A172 (cell line): ENCODE measurements around the gene SETX. TPM values are rescaled to one million over a fixed set of nuclear protein-coding genes. Genes with fewer than 3 reads are reported as not detected.

Source experiments
- DNase-seq: peaks from one replicate; pipeline ENCODE4 v3.0.0-alpha.2; 2015; ENCODE audit warnings: low spot score
- total RNA-seq: library from RNA; depleted of rRNA; stranded (reverse); fragments of >200 nt; shearing (Covaris generic); gene quantifications from 2 replicates; pipeline ENCODE4 v1.2.3, GENCODE V29; 2014

SETX gene
- total RNA-seq, 1 experiment from 2014 or later, result 33.6 TPM

DNA sequence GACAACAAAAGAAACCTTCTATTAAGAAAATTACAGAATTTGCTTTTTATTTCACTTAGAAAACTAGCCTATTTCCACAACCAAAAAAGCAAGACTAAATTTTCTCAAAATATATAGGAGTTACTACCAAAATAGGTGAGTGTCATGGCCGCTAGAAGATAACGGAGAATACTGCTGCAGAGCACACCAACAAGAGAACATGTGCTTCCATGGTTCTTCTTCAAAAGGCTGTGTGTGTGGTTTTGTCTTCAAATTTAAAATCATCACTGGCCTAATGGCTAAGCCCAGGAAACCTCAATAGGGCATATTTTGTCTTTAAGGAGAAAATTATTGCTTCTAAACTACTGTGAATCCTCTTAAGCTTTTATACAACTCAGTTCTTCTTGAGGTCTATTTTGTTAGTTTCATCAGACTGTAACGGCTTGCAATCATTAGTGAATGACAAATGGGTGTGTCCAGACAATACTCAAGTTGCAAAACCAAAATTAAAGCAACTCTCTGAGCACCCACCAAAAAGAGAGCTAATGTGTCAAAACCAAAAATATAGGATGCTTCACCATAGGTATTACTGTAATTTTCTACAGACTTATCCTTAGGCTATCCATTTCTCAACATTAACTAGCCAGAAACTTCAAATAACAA, 3.3 kb downstream of the SETX start:
- DNase-seq, result no peak

GRCh38 chr9:132350861-132351315, 3.9 kb downstream of the SETX start:
- DNase-seq, result no peak

DNA sequence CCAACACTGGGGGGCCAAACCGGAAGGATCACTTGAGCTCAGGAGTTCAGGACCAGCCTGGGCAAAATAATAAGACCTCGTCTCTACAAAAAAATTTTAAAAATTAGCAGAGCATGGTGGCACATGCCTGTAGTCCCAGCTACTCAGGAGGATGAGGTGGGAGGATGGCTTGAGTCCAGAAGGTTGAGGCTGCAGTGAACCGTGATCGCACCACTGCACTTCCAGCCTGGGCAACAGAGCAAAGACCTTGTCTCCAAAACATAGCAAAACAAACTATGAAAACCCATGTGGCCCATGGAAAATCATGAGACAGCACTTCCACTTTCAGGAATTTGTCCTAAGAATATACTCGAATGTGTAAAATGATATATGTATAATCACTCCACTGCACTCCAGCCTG, 6.1 kb downstream of the SETX start:
- no peak for DNase-seq

DNA sequence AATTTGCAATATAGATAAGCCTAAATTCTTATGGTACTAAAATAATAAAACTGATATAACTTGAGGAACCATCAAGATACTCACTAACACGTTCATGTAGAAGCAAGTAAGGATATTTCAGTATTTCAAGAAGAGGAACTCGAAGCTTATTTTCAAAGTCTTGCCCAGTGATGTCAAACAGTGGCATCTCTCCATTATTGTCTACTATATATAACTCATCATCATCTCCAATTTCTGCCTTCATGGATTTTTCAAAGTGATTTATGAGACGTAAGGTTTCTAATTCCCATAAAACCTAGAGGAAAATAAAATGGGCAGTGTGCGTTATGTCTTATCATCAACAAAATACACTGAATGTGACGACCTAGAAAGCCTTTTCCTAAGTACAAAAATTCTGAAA, 8.6 kb downstream of the SETX start:
- DNase-seq, result no peak

DNA sequence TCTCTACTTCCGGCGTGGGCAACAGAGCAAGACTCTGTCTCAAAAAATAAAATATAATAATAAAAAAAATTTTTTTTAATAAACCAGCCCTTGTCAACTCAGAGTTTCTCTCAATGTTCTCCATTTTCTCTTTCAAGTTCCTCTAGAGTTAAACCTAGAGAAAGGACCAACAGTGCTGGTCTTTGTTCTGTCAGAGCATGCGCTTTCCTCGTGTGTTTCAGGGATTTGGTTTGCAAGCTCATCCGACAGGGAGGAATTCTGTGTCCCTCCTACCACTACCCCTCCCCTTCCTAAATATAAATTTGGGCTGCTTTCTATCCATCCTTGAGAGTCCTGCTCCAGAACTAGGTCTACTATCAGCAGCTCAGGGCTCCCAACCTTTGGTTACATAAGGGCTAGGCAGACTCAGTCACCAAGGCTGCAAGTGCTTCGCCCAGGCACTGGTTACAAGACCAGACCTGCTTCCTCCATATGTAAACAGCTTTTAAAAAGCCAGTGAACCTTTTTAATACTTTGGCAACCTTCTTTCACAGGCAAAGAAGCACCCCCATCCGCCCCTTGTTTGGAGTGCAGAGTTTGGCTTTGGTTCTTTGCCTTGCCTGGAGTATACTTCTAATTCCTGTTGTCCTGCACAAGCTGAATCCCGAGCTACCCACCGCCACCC, 13.5 kb downstream of the SETX start:
- no peak for DNase-seq

- DNase-seq, result no peak
Measured at GRCh38 chr9:132334364-132334763, 20.4 kb downstream of the SETX start.

- no peak for DNase-seq
Measured at GRCh38 chr9:132333556-132333955, 21.2 kb downstream of the SETX start.

- DNase-seq, result no peak
Measured at GRCh38 chr9:132328580-132328979, 26.2 kb downstream of the SETX start.

GRCh38 chr9:132327537-132327936, 27.2 kb downstream of the SETX start:
- DNase-seq, result no peak

- no peak for DNase-seq
Measured at GRCh38 chr9:132324425-132324824, 30.4 kb downstream of the SETX start.

DNA sequence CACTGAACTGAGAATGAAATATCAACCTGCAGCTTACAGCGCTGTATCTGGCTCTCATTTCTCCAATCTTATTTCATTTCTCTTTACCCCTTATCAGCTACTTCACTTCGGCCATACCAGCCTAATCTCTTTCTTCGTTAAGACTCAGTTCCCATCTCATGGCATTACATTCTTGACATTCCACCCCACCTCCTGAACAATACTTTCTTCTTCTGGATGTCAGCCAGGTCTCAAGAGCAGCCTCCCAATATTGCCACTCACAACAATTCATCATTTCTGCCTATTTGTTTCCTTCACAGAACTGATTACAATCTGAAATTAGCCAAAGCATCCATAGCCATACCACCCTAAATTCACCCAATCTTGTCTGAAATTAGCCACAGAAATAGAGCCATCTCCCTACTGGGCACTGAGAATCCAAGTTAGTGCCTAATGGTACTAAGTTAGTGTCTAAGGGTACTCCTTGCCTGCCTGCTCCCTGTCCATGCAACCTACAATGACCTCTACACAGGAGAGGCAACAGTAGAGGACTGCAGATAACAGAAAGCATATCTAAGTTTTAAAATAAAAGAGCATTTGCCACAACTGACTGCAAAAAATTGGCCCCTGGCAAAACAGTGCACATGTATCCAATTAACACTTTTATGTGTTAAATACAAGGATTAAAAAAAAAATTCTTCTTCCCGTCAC, 35.2 kb downstream of the SETX start:
- peak; percentile 10 for DNase-seq

DNA sequence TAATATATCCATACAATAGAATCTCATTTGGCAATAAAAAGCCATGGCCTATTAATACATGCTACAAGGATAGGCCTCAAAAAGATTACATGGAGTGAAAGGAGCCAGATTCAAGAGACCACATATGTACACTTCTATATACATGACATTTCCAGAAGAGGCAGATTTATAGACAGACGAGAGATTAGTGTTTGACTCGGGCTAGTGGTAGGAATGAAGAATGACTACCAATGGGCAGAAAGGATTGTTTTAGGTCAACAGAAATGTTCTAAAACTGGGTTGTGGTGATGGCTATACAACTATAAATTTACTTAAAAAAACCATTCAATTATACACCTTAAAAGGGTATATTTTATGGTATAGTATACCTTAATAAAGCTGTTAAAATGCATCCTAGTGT, 41.9 kb downstream of the SETX start:
- DNase-seq, result no peak

- DNase-seq, result no peak
Measured at GRCh38 chr9:132312426-132312825, 42.4 kb downstream of the SETX start.

GRCh38 chr9:132311978-132312377, 42.8 kb downstream of the SETX start:
- DNase-seq, result no peak

DNA sequence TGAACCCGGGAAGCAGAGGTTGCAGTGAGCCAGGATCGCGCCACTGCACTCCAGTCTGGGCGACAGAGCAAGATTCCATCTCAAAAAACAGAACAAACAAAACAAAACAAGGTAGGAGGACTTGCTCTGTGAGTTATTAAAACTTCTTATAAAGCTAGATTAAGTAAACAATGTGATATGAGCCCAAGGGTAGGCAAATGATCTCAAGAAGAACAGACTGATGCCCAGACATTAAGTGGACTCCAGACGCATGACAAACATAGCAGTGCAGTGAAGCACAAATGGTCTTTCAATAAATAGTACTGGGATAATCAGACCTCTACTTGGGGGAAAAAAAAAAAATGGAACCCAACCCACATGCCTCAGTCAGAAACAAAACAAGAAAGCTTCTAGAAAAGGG, 45.7 kb downstream of the SETX start:
- no peak for DNase-seq

GRCh38 chr9:132301521-132301920, 53.3 kb downstream of the SETX start:
- DNase-seq, result no peak

DNA sequence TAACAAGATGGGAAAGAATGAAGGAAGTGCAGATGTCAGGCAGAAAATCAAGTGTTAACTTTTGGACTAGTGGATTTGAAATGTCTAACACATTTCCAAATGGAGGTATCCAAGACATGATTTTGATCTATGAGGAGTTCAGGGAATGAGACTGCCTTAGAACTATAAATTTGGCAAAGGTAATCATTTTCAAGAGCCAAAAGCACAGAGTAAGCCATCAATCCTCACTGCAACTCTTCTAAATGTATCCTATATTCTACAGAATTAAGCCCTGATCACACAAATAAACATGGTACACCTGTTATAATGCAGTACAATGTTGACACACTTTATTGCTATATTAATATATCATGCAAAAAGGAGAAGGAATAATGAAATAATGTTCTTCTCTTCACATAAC, 55.6 kb downstream of the SETX start:
- no peak for DNase-seq

- DNase-seq, result no peak
Measured at GRCh38 chr9:132295181-132295580, 59.6 kb downstream of the SETX start.

- no peak for DNase-seq
Measured at GRCh38 chr9:132293145-132293721, 61.6 kb downstream of the SETX start.

GRCh38 chr9:132288966-132289365, 65.8 kb downstream of the SETX start:
- DNase-seq, result peak; percentile 6

GRCh38 chr9:132288361-132288760, 66.4 kb downstream of the SETX start:
- peak; percentile 43 for DNase-seq

DNA sequence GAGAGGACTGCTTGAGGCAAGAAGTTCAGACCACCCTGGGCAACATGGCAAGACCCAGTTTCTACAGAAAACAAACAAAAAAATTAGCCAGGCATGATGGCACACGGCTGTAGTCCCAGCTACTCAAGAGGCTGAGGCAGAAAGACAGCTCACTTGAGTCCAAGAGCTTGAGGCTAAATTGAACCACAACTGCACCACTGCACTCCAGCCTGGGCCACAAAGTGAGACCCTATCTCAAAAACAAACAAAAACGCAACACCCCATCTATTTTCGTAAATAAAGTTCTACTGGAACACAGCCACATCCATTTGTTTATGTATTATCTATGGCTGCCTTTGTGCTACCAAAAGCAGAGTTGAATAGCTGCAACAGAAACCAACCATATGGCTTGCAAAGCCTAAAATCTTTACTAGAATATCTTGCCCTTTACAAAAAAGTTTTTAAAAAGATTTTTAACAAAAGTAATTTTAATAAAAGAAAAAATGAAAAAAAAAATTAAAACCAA, 67.5 kb downstream of the SETX start:
- no peak for DNase-seq

DNA sequence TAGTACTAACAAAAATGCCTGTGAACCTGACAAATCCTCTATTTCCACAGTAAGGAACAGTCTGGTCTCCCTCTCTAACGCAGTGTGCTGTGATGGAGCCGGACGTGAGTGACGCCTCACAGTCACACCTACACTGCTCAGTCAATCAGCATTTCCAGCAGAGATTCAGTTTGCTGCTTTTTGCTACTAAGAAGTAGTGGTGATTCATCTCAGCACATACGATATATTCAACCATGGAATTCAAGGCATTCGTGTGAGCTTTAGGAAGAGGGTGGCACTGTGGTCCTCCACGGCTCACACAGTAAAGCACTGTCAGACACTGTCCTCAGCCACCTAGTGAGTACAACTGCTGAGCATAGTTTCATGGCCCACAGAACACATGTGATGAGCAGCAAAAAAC, 70.9 kb downstream of the SETX start:
- peak; percentile 27 for DNase-seq
